ENCODE measurements around the gene LTB4R2. TPM values are rescaled to one million over a fixed set of nuclear protein-coding genes. Genes with fewer than 3 reads are reported as not detected.
"Not testable (repeated sequence)": the region's sequence is repeated elsewhere in the genome, so short reads cannot be mapped to it uniquely, and the experiment has no call there.

The LTB4R2 gene
- total RNA-seq, 1 donor from 2014 or later = 3.0 TPM

DNA sequence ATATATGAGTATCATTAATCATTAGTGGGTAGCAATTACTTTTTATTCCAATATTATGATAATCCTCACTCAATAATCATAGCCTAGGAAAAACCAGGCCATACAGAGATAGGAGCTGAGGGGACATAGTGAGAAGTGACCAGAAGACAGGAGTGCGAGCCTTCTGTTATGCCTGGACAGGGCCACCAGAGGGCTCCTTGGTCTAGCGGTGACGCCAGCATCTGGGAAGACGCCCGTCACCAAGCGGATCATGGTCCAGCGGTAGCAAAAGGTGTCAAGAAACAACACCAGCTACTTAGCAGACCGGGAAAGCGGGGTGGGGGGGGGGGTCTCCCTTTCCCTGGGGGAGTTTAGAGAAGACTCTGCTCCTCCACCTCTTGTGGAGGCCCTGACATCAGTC lies 18.0 kb downstream of the LTB4R2 start:
- H3K4me1 ChIP-seq; H3K36me3 ChIP-seq; H3K27me3 ChIP-seq; H3K9me3 ChIP-seq; intact Hi-C loops (cut with DNase I); H3K4me3 ChIP-seq; H3K27ac ChIP-seq: not testable (repeated sequence)
- DNase-seq (ENCODE audit: low spot score in 2 of 2) = peak in 1 of 2 donors; percentile 80
- TF ChIP-seq, protein P1, sequence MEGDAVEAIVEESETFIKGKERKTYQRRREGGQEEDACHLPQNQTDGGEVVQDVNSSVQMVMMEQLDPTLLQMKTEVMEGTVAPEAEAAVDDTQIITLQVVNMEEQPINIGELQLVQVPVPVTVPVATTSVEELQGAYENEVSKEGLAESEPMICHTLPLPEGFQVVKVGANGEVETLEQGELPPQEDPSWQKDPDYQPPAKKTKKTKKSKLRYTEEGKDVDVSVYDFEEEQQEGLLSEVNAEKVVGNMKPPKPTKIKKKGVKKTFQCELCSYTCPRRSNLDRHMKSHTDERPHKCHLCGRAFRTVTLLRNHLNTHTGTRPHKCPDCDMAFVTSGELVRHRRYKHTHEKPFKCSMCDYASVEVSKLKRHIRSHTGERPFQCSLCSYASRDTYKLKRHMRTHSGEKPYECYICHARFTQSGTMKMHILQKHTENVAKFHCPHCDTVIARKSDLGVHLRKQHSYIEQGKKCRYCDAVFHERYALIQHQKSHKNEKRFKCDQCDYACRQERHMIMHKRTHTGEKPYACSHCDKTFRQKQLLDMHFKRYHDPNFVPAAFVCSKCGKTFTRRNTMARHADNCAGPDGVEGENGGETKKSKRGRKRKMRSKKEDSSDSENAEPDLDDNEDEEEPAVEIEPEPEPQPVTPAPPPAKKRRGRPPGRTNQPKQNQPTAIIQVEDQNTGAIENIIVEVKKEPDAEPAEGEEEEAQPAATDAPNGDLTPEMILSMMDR (IDR thresholded peaks at IDR 0.05) = peak; percentile 57 to 70 (median 60)

DNA sequence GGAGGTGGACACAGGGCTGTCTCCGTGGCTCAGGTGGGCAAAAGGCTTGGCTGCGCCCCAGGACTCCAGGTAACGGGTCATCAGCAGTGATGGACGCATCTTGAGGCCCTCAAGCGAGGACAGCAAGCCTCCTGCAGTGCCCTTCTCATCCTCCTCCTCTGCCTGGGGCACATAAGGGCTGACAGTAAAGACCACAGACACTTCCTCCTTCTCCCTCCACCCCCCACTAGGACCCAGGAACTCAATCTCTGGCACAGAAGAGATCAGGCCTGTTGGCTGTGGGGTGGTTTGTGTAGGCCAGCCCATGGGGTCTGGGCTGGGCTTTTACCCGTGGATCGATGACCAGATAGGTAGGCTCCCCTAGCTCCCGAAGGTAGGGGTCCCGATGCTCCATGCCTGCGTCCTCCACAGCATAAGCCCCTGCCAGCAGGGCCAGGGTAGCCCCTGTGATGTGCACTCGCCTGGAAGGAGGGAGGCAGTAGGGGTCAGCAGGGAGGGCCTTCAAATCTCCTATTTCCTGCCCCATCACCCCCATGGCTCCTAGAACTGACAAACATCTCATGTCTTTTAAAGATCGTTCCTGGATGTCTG lies 19.2 kb downstream of the LTB4R2 start:
- no peak for DNase-seq (ENCODE audit: low spot score in 2 of 2)
- TF ChIP-seq, protein P1 (IDR thresholded peaks at IDR 0.05) = no peak
- H3K36me3 ChIP-seq = no peaks in the 10 kb centered on the region
- H3K9me3 ChIP-seq = no peaks in the 10 kb centered on the region
- H3K4me1 ChIP-seq = peaks cover 0 to 14% of the 10 kb centered on the region in 2 donors
- intact Hi-C loops (cut with DNase I) = no loop called here
- H3K4me3 ChIP-seq = no peak overlapping the region
- H3K27ac ChIP-seq = no peak overlapping the region
- H3K27me3 ChIP-seq = peaks cover 3% of the 10 kb centered on the region

DNA sequence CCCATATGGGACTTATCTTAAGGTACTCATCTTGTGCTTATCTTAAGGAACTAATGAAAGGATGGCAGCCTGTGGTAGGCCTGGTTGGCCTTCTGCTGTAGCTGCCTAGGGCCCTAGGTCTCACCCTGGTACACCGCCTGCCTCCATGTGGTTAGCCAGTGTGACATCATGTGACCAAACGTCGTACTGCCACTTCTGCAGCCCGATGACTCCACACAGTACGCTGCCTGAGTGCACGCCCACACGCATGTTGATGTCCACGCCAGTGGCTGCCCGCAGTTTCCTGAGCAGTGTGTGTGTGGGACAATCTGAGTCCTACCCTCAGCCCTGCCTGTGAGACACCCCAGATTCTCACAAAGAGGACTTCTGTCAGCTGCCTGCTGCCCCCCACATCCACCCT lies 19.8 kb downstream of the LTB4R2 start:
- Histone ChIP-seq H3K4me1 (peaks cover 5 to 19% of the 10 kb centered on the region in 2 donors), H3K36me3 (no peaks in the 10 kb centered on the region), H3K27ac (no peak overlapping the region), H3K27me3 (peaks cover 9% of the 10 kb centered on the region), H3K9me3 (no peaks in the 10 kb centered on the region), H3K4me3 (no peak overlapping the region)
- TF ChIP-seq, protein P1 (IDR thresholded peaks at IDR 0.05) = no peak
- peak; percentile 70 to 84 for DNase-seq (ENCODE audit: low spot score in 2 of 2)
- intact Hi-C loops (cut with DNase I) = no loop called here

DNA sequence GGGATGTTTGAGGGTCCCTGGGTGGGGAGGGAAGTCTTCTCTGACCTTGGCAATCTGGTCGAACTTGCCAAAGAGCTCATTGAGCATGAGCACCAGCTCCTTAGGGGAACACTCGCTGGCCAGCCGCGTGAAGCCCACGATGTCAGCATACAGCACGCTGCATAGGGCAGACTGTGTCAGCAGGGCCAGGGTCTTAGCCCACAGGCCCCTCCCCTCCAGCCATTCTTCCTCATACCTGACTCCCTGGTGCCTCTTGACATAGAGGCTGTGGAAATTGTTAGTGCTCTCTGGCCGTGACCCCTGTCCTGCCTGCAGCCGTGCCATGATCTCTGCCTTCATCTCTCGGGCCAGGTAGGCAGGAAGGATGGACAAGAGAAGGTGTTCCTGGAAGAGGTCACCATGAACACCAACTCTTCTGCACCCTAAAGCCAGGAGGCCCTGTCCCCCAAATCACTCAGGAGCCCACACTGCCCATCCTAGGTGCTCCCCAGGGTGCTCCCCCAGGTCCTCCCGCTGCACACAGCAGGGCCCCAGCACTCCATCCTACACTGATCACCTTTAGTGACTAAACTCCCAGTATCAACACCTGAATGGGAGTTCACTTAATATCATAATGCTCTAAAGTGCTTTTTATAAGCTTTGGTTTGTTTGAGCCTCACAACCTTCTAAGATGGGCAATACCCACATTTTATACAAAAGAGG lies 21.2 kb downstream of the LTB4R2 start:
- H3K27ac ChIP-seq = no peak overlapping the region

DNA sequence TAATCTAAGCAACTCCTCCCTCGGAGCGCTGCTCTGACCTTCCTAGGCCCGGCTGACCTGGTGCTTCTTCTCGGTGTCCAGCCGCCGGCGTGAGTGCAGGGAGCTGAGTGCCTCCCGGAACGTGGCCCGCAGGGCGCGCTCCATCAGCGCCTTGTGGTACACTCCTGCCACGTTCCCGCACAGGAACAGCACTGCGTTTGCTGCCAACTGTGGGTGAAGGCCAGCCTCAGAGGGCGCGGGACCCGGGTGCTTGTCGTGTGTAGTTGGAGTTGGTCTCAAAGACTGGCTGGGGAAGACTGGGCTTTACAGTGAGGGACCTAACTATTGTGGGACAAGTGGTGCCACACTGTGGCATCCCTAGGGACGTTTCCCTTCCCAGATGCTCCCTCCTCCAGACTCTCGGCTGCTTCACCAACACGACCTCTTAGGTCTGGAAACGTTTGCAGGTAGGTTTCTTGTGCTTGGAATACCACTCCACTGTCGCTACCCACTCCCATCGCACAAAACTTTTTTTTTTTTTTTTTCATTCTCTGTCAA lies 21.9 kb downstream of the LTB4R2 start:
- H3K36me3 ChIP-seq = no peaks in the 10 kb centered on the region
- DNase-seq (ENCODE audit: low spot score in 2 of 2) = no peak
- H3K27ac ChIP-seq = no peak overlapping the region
- TF ChIP-seq, protein P1 (IDR thresholded peaks at IDR 0.05) = no peak
- H3K4me3 ChIP-seq = peak overlapping the region in 1 of 2 donors; percentile 42
- intact Hi-C loops (cut with DNase I) = loop anchor here (1.0 to 2.0 kb wide), 2 partner anchors 35 to 88 kb away; no protein-coding TSS in a partner anchor
- H3K4me1 ChIP-seq = peaks cover 7 to 20% of the 10 kb centered on the region in 2 donors
- peaks cover 12% of the 10 kb centered on the region for H3K27me3 ChIP-seq
- H3K9me3 ChIP-seq = no peaks in the 10 kb centered on the region

More for the DNA sequence above, 21.2 kb downstream of the LTB4R2 start:
- DNase-seq (ENCODE audit: low spot score in 2 of 2) = no peak
- Histone ChIP-seq H3K4me3 (no peak overlapping the region), H3K4me1 (peaks cover 7 to 20% of the 10 kb centered on the region in 2 donors), H3K27me3 (peaks cover 12% of the 10 kb centered on the region), H3K36me3 (no peaks in the 10 kb centered on the region), H3K9me3 (no peaks in the 10 kb centered on the region)
- intact Hi-C loops (cut with DNase I) = no loop called here
- TF ChIP-seq, protein P1 (IDR thresholded peaks at IDR 0.05) = no peak
